NCI-H524 (cell line): ENCODE data around the gene IL1A.

Source experiments
- DNase-seq, 2 experiments: peaks; one replicate each; lab custom pipeline; 2025; lab: John Stamatoyannopoulos, UW

The IL1A gene

GRCh38 chr2:112818094-112818902 lies 34.0 kb upstream of the IL1A start:
- no peak for DNase-seq

GRCh38 chr2:112817082-112817689 lies 32.9 kb upstream of the IL1A start:
- DNase-seq: no peak

- no peak for DNase-seq
Measured at GRCh38 chr2:112814278-112814677, 30.0 kb upstream of the IL1A start.

- DNase-seq: no peak
Measured at GRCh38 chr2:112813280-112813966, 29.1 kb upstream of the IL1A start.

GRCh38 chr2:112812318-112813267 lies 28.3 kb upstream of the IL1A start:
- no peak for DNase-seq

GRCh38 chr2:112811841-112812306 lies 27.6 kb upstream of the IL1A start:
- DNase-seq: no peak

- DNase-seq: no peak
Measured at GRCh38 chr2:112811276-112811831, 27.1 kb upstream of the IL1A start.

- no peak for DNase-seq
Measured at GRCh38 chr2:112809112-112809511, 24.8 kb upstream of the IL1A start.

GRCh38 chr2:112807233-112807807 lies 23.0 kb upstream of the IL1A start:
- no peak for DNase-seq

- no peak for DNase-seq
Measured at GRCh38 chr2:112805542-112805941, 21.2 kb upstream of the IL1A start.

GRCh38 chr2:112803691-112804521 lies 19.6 kb upstream of the IL1A start:
- DNase-seq: no peak

- no peak for DNase-seq
Measured at GRCh38 chr2:112800881-112801583, 16.7 kb upstream of the IL1A start.

GRCh38 chr2:112798979-112799975 lies 15.0 kb upstream of the IL1A start:
- DNase-seq: no peak

- DNase-seq: no peak
Measured at GRCh38 chr2:112796486-112796885, 12.2 kb upstream of the IL1A start.

- no peak for DNase-seq
Measured at GRCh38 chr2:112795774-112796173, 11.5 kb upstream of the IL1A start.

GRCh38 chr2:112794841-112795240 lies 10.5 kb upstream of the IL1A start:
- DNase-seq: no peak

GRCh38 chr2:112794131-112794733 lies 9.9 kb upstream of the IL1A start:
- DNase-seq: no peak

- DNase-seq: no peak
Measured at GRCh38 chr2:112793449-112793978, 9.2 kb upstream of the IL1A start.
